ENCODE measurements around the gene ZBTB4.

DNA sequence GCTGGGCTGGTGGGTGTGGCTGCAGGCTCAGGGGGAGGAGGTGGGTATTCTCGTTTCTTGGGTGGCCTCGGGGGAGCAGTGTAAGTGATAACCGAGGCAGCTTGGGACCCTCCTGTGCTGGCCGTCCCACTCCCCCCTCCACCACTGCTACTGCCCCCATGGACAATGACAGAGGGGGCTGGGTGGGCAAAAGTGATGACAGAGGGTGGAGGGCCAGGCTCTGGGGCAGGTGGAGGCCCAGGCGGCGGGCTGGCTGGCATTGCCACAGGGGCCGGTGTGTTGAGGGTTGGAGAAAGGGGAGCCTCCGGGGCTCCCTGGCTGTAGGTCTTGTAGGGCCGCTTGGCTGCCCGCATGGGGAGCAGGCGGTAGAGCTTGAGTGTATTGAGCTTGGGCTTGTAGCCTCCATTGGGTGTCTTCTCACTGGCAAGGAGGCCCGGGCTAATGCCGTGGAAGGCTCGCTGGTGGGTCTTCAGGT lies 16.0 kb downstream of the ZBTB4 start:
- TF ChIP-seq, protein P1, sequence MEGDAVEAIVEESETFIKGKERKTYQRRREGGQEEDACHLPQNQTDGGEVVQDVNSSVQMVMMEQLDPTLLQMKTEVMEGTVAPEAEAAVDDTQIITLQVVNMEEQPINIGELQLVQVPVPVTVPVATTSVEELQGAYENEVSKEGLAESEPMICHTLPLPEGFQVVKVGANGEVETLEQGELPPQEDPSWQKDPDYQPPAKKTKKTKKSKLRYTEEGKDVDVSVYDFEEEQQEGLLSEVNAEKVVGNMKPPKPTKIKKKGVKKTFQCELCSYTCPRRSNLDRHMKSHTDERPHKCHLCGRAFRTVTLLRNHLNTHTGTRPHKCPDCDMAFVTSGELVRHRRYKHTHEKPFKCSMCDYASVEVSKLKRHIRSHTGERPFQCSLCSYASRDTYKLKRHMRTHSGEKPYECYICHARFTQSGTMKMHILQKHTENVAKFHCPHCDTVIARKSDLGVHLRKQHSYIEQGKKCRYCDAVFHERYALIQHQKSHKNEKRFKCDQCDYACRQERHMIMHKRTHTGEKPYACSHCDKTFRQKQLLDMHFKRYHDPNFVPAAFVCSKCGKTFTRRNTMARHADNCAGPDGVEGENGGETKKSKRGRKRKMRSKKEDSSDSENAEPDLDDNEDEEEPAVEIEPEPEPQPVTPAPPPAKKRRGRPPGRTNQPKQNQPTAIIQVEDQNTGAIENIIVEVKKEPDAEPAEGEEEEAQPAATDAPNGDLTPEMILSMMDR (IDR thresholded peaks at IDR 0.05; ENCODE audit: insufficient read depth, low read length, poor library complexity, severe bottlenecking) = no peak
- TF ChIP-seq EZH2phosphoT487 (conservative IDR thresholded peaks at IDR 0.05; ENCODE audit: low read length) = no peak

Data from SU-DHL-6 (cell line).